Right cardiac atrium (tissue), 5 donors: ENCODE measurements around the gene SMIM20. TPM values are rescaled to one million over a fixed set of nuclear protein-coding genes. Genes with fewer than 3 reads are reported as not detected.

Experiments
- polyA plus RNA-seq: library from polyadenylated mRNA; stranded (reverse); fragments of 200-250 nt; gene quantifications from one replicate; pipeline ENCODE4 v1.2.3, GENCODE V29; 2013
- total RNA-seq, 4 donors: library from RNA; stranded (reverse); fragmentation: NEBNext Ultra II Directional; extraction: Animal tissue kit (Norgen Biotek cat#: 25700); gene quantifications; one replicate each; pipeline ENCODE4 v1.2.1, GENCODE V29; 2021
- donor health status: healthy with polysubstance abuse.
- donor health status: DM: no; HTN: yes; CAD: no.
- donor health status: DM: no; HTN: no; CAD: no.
- donor health status: DM: no; HTN: yes; CAD: no; lungs with severe emphysema.
- donor health status: DM: yes; HTN: yes; CAD: no.

SMIM20 gene
- total and polyA plus RNA-seq, 5 donors = 28.0 to 47.9 (median 35.5) TPM

Other genes starting within 250 kb of the SMIM20 start
- 1 to 10 TPM; 2.6 to 3.1 (median 2.8) TPM for gene SEL1L3, start 51.2 kb upstream of the SMIM20 start, total RNA-seq
- gene SEL1L3, start 51.2 kb upstream of the SMIM20 start, polyA plus RNA-seq = 1.7 TPM